ENCODE data around the gene PLEK.
"Not testable (repeated sequence)": the region's sequence is repeated elsewhere in the genome, so short reads cannot be mapped to it uniquely, and the experiment has no call there.

Gene PLEK, protein sequence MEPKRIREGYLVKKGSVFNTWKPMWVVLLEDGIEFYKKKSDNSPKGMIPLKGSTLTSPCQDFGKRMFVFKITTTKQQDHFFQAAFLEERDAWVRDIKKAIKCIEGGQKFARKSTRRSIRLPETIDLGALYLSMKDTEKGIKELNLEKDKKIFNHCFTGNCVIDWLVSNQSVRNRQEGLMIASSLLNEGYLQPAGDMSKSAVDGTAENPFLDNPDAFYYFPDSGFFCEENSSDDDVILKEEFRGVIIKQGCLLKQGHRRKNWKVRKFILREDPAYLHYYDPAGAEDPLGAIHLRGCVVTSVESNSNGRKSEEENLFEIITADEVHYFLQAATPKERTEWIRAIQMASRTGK

DNA sequence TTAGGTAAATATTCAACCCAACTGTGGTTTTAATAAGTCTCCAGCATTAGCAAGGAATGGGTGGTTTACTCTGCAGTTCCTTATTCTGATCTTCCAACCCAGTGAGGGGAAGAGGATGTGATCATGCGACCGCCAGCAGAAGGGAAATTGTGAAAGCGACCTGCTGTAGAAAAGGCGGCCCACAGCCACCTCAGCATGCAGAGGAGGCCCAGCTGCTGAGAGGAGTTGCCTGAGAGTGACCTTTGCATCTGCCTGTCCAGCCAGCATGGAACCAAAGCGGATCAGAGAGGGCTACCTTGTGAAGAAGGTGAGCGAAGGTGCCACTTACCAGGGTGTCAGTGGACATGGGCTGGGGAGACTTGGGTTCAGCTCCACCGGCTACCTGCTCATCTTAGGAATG, at the start of gene PLEK:
Gene PLEK (plus strand): TSS at position 196 of the 400 bp plus-strand sequence. CDS start 70 bp downstream, at position 266.
- DNase-seq (ENCODE audit: low read depth in 2 of 2): no peak

GRCh38 chr2:68316111-68316510, 49.0 kb upstream of the PLEK start:
- no peak for DNase-seq (ENCODE audit: low read depth in 2 of 2)

GRCh38 chr2:68317971-68318913, 46.8 kb upstream of the PLEK start:
- DNase-seq (ENCODE audit: low read depth in 2 of 2): no peak

DNA sequence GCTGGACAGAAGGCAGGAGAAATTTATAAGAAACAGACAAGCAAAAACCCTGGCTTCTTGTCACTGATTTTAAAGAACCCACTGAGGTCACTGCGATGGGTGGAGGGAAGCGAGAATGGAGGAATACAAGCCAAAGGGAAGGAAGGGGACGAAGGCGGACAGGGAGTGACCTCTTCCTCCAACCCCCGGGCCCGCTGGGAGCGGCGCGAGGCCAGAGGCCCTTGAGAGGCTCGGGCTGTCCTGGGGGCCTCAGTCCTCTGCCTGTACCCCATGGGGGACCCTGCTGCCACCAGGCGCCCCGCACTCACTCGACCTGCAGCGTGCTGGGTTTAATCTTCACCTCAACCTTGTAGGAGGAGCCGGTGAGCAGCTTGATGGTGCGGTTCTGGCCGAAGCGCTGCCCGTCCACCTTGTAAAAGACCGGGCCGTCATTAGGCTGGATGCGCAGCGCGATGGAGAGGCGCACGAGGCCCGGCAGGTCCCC, 46.1 kb upstream of the PLEK start:
- no peak for DNase-seq (ENCODE audit: low read depth in 2 of 2)

- DNase-seq (ENCODE audit: low read depth in 2 of 2): no peak
These were observed 45.5 kb upstream of the PLEK start, which contains the start of gene CNRIP1 for GRCh38 chr2:68319398-68320117. Gene CNRIP1, minus strand, starts transcription at chr2:68319949. Its CDS starts 549 bp downstream, at chr2:68319400.

DNA sequence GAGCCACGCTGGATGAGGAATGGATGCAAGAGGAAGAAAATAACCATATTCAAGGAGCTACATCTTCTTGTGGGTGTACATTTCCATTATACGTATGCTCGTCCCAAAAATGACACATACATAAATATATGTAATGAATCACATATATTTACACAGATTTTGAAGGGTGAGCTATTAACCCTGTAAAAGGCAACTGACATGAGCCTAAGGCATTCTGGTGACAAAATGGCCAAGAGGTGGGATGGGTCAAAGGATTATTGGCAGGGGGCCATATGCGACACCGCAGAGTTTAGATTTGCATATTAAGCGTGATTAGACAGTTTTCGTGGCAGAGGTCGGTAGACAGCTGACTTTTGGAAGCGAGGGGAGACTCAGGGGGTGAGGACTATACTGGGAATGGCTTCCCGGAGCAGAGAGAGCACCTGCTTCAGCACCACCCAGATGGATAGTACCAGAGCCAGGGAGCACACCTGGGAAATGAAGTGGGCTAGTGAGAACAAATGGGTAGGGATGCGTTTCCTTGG, 44.9 kb upstream of the PLEK start:
- DNase-seq (ENCODE audit: low read depth in 2 of 2): no peak

- no peak for DNase-seq (ENCODE audit: low read depth in 2 of 2)
These were observed 40.0 kb upstream of the PLEK start for GRCh38 chr2:68325056-68325455.

- no peak for DNase-seq (ENCODE audit: low read depth in 2 of 2)
These were observed 36.2 kb upstream of the PLEK start for GRCh38 chr2:68328901-68329300.

DNA sequence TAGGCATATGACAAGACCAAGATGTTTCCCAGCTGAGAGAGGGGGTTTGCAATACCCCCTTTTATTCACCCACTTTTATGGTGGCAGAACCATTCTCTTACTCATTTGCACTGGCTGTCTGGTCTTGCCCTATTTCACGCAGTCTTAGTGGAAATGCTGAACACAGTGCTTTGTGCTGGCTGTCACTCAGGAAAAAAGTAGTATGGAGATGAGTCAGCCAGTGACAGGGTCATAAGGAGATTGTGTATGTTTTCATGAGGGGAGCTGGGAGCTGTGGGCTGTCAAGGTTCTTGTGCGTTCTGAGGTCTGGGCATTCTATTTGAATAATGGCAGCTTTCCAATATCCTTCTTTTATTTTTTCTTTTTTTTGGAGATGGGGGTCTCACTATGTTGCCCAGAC, 34.4 kb upstream of the PLEK start:
- DNase-seq (ENCODE audit: low read depth in 2 of 2): no peak

GRCh38 chr2:68333009-68333408, 32.1 kb upstream of the PLEK start:
- no peak for DNase-seq (ENCODE audit: low read depth in 2 of 2)

GRCh38 chr2:68333931-68334330, 31.2 kb upstream of the PLEK start:
- DNase-seq (ENCODE audit: low read depth in 2 of 2): no peak

GRCh38 chr2:68336192-68336591, 28.9 kb upstream of the PLEK start:
- no peak for DNase-seq (ENCODE audit: low read depth in 2 of 2)

- DNase-seq (ENCODE audit: low read depth in 2 of 2): no peak
These were observed 24.6 kb upstream of the PLEK start for GRCh38 chr2:68340226-68341061.

DNA sequence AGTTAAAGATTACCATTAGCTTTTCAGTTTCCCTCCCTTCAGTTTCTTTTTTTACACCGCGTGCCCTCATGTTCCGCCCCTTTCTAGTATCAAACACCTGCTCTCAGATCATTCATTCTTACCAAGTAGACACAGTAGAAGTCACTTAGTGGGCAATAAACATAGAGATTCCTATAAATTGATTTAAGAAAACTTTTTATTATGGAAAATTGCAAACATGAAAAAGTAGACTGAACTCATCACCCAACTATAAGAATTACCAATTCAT, 24.1 kb upstream of the PLEK start:
- DNase-seq (ENCODE audit: low read depth in 2 of 2): no peak

GRCh38 chr2:68341583-68341982, 23.5 kb upstream of the PLEK start:
- DNase-seq (ENCODE audit: low read depth in 2 of 2): no peak

DNA sequence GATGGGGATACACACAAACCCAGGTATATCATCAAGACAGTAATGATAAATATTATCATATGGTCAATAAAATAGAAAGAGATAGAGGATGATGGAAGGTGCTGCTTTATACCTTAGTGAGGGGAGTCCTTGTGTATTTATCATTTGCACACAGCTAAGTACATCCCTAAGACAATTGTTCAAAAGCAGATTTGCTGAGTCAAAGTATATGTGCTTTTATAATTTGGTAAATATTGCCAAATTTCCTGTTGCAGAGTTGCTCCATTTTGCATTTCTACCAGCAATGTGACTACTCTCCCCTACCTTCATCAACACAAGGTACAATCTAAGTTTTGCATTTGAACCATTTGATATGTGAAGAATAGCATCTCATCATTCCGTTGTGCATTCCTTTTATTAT, 22.6 kb upstream of the PLEK start:
- no peak for DNase-seq (ENCODE audit: low read depth in 2 of 2)

- no peak for DNase-seq (ENCODE audit: low read depth in 2 of 2)
These were observed 21.1 kb upstream of the PLEK start for GRCh38 chr2:68344031-68344430.

- no peak for DNase-seq (ENCODE audit: low read depth in 2 of 2)
These were observed 19.8 kb upstream of the PLEK start for GRCh38 chr2:68345129-68345875.

- DNase-seq (ENCODE audit: low read depth in 2 of 2): not testable (repeated sequence)
These were observed 16.0 kb upstream of the PLEK start for GRCh38 chr2:68349091-68349490.

DNA sequence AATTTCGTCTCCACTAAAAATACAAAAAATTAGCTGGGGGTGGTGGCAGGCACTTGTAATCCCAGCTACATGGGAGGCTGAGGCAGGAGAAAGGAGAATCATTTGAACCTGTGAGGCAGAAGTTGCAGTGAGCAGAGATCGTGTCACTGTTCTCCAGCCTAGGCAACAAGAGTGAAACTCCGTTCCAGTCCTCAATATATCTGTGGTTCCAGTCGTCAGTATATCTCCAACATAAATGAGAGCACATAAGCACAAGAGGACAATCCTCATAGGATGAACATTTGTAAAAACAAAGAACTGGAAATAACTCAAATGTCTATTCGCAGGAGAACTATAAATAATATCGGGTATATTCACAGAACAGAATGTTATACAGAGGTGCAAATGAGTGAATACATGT, 13.1 kb upstream of the PLEK start:
- no peak for DNase-seq (ENCODE audit: low read depth in 2 of 2)
